HepG2 (cell line): ENCODE measurements around the gene AIF1. TPM values are rescaled to one million over a fixed set of nuclear protein-coding genes. Genes with fewer than 3 reads are reported as not detected.

Experiments used
- CBX2 ChIP-seq, 2 experiments: fragments of 200-600 bp in 1 of 2; sonication (generic); formaldehyde crosslinking in 1 of 2; IDR thresholded peaks; 2 replicates each; pipeline versions ENCODE4 v1.7.0 to v1.8.1; 2018 to 2022; ENCODE audit warnings: low read depth in 2 of 2, low read length in 1 of 2, mild to moderate bottlenecking in 1 of 2, missing genetic modification reagents in 1 of 2
- CHD4 ChIP-seq: fragments of 200-600 bp; sonication (generic); IDR thresholded peaks from 2 replicates; pipeline ENCODE4 v1.7.0; 2017; ENCODE audit warnings: mild to moderate bottlenecking, low read length, borderline replicate concordance
- KIAA2018 ChIP-seq: sonication (generic); formaldehyde crosslinking; IDR thresholded peaks from 2 replicates; pipeline ENCODE4 v1.5.0; 2020; ENCODE audit warnings: mild to moderate bottlenecking, missing genetic modification reagents, borderline replicate concordance
- MAF1 ChIP-seq: sonication (generic); formaldehyde crosslinking; IDR thresholded peaks from 2 replicates; pipeline ENCODE4 v1.5.0; 2020; ENCODE audit warnings: missing genetic modification reagents, borderline replicate concordance
- PREB ChIP-seq: sonication (generic); formaldehyde crosslinking; IDR thresholded peaks from 2 replicates; pipeline ENCODE4 v1.4.0; 2020; ENCODE audit warnings: missing genetic modification reagents
- RFX3 ChIP-seq: IDR thresholded peaks from 2 replicates; pipeline ENCODE4 v1.6.1; 2016; ENCODE audit warnings: missing biosample characterization, missing genetic modification reagents
- SAFB2 ChIP-seq: sonication (generic); formaldehyde crosslinking; IDR thresholded peaks from 2 replicates; pipeline ENCODE4 v1.5.1; 2020; ENCODE audit warnings: missing genetic modification reagents, low read depth, mild to moderate bottlenecking, borderline replicate concordance
- SIX1 ChIP-seq: sonication (generic); formaldehyde crosslinking; IDR thresholded peaks from 2 replicates; pipeline ENCODE4 v1.4.0; 2020; ENCODE audit warnings: missing genetic modification reagents, borderline replicate concordance
- SMARCC2 ChIP-seq: fragments of 450-650 bp; IDR thresholded peaks from 2 replicates; pipeline ENCODE4 v1.6.1; 2017; ENCODE audit warnings: antibody characterized with exemption, mild to moderate bottlenecking
- ZBTB26 ChIP-seq: IDR thresholded peaks from 2 replicates; pipeline ENCODE4 v1.6.1; 2016; ENCODE audit warnings: missing compliant biosample characterization, missing genetic modification reagents, borderline replicate concordance
- ZNF263 ChIP-seq: sonication (generic); formaldehyde crosslinking; IDR thresholded peaks from 2 replicates; pipeline ENCODE4 v1.4.0; 2020; ENCODE audit warnings: missing genetic modification reagents
- ZNF552 ChIP-seq: sonication (generic); formaldehyde crosslinking; IDR thresholded peaks from 2 replicates; pipeline ENCODE4 v1.9.0; 2022; ENCODE audit warnings: missing genetic modification reagents, mild to moderate bottlenecking, borderline replicate concordance
- polyA plus RNA-seq, 8 experiments: library from polyadenylated mRNA; depleted of rRNA in 3 of 8; stranded (reverse) in 7 of 8; unstranded in 1 of 8; fragments of >200 nt; fragmentation: Illumina TruSeq in 4 of 8; extraction: Trizol in 4 of 8; gene quantifications; 2 replicates each; pipeline versions ENCODE4 v1.2.1 to v1.2.3, GENCODE V29; 2011 to 2016; ENCODE audit warnings: low read depth in 4 of 8, missing spikeins in 1 of 8, mixed read lengths in 1 of 8; ENCODE audit not compliant: insufficient read depth in 1 of 8
- total RNA-seq, 5 experiments: library from RNA; depleted of rRNA; stranded (reverse); fragments of >200 nt; fragmentation: Illumina TruSeq; extraction: Trizol; gene quantifications; 2 replicates each; pipeline ENCODE4 v1.2.3, GENCODE V29; 2016; ENCODE audit warnings: low read depth in 1 of 5
- TF ChIP-seq, protein P1 (sequence below): sonication (generic); formaldehyde crosslinking; IDR thresholded peaks from 2 replicates; pipeline ENCODE4 v1.4.0; 2020; ENCODE audit warnings: mild to moderate bottlenecking, low read depth, missing genetic modification reagents

The AIF1 gene
- total and polyA plus RNA-seq, 2 of the 13 experiments (the other 11 are each of a cell fraction or from before 2014, with no cell fraction given): 1.5 TPM; not detected in 1

GRCh38 chr6:31619805-31620585, 5.0 kb downstream of the AIF1 start (continued):
- TF ChIP-seq RFX3 (CRISPR knock-in tag) (no peak), MAF1 (peak; percentile 71; the same call in 1 of the 2 replicates), CBX2 (IDR thresholded peaks at IDR 0.05; ENCODE audit: low read depth, low read length) (no peak), CBX2 (CRISPR knock-in tag; IDR thresholded peaks at IDR 0.05; ENCODE audit: low read depth) (0 out of 2 replicates have a peak, but pooled peaks have one; percentile 68), SAFB2 (CRISPR knock-in tag) (0 out of 2 replicates have a peak, but pooled peaks have one; percentile 59), ZBTB26 (CRISPR knock-in tag) (peak; percentile 84; the same call in 1 of the 2 replicates), SIX1 (0 out of 2 replicates have a peak, but pooled peaks have one; percentile 34), ZNF263 (CRISPR knock-in tag) (0 out of 2 replicates have a peak, but pooled peaks have one; percentile 24), KIAA2018 (CRISPR knock-in tag) (0 out of 2 replicates have a peak, but pooled peaks have one; percentile 33), SMARCC2 (no peak), ZNF552 (CRISPR knock-in tag) (0 out of 2 replicates have a peak, but pooled peaks have one; percentile 55), PREB (CRISPR knock-in tag) (no peak), CHD4 (no peak; the same call in 1 of the 2 replicates)
- TF ChIP-seq, protein P1, sequence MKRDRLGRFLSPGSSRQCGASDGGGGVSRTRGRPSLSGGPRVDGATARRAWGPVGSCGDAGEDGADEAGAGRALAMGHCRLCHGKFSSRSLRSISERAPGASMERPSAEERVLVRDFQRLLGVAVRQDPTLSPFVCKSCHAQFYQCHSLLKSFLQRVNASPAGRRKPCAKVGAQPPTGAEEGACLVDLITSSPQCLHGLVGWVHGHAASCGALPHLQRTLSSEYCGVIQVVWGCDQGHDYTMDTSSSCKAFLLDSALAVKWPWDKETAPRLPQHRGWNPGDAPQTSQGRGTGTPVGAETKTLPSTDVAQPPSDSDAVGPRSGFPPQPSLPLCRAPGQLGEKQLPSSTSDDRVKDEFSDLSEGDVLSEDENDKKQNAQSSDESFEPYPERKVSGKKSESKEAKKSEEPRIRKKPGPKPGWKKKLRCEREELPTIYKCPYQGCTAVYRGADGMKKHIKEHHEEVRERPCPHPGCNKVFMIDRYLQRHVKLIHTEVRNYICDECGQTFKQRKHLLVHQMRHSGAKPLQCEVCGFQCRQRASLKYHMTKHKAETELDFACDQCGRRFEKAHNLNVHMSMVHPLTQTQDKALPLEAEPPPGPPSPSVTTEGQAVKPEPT (CRISPR knock-in tag): peak; percentile 91
